Measurements from ENCODE around the gene CSN3.

Gene CSN3

GRCh38 chr4:70298051-70298450, 55.7 kb downstream of the CSN3 start:
- no peak for DNase-seq

- no peak for DNase-seq
Observed at GRCh38 chr4:70299643-70300042, 57.2 kb downstream of the CSN3 start.

- no peak for DNase-seq
Observed at GRCh38 chr4:70300215-70300614, 57.8 kb downstream of the CSN3 start.
